GM21447 (cell line): ENCODE results near the gene LRP5.

Experiments
- ATAC-seq: cut with Tn5 transposase; IDR thresholded peaks from one replicate; pipeline ENCODE4 v1.9.1; 2021; ENCODE audit not compliant: unreplicated experiment

Gene LRP5

DNA sequence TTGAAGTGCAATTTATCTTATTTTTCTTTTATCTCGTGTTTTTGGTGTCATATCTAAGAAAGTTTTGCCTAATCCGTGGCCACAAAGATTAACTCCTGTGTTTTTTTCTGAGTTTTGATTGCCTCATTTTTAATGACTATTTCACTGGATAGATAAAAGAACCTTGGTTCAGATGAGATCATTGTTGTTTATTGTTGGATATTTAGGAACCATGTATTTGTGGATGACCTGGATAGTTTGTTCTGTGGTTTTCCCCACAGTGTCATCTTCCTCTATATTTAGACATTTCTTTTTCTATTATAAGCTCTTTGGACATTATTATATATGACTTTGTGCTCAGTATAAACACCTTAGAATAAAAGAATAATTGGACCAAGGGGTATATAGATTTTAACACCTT, 185.4 kb downstream of the LRP5 start:
- no peak for ATAC-seq

DNA sequence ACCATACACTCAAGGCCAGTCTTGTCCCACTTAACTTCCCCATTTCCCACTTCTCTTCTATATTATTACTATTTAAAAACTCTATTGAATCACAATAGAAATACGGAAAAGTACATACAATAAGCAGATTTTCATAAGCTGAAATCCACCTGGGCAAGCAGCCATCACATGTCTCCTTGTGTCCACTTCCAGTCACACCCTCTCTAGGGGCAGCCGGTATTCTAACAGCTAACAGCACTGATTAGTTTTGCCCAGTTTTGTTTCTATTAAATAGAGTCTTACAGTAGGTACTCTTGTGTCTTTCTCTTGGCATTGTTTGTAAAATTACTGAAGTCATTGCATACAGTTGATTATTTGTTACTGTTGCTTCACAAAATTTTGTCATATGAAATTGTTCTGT, 185.9 kb downstream of the LRP5 start:
- no peak for ATAC-seq
